Embryonic facial prominence (tissue), 1 donor: Measurements from ENCODE around the gene CDIPT.

Source experiments
- DNase-seq: peaks from one replicate; pipeline ENCODE4 v3.0.0-alpha.2; 2016; ENCODE audit errors: extremely low spot score

CDIPT gene

GRCh38 chr16:29810699-29811169 is 52.3 kb downstream of the CDIPT start:
- no peak for DNase-seq

GRCh38 chr16:29809850-29810698 is 53.0 kb downstream of the CDIPT start:
- DNase-seq = no peak

GRCh38 chr16:29809031-29809747 is 53.8 kb downstream of the CDIPT start:
- no peak for DNase-seq
